ENCODE data around the gene RUVBL1. TPM values are rescaled to one million over a fixed set of nuclear protein-coding genes. Genes with fewer than 3 reads are reported as not detected.

The RUVBL1 gene
- 10 to 100 TPM; 16.1 to 48.2 TPM for total RNA-seq

DNA sequence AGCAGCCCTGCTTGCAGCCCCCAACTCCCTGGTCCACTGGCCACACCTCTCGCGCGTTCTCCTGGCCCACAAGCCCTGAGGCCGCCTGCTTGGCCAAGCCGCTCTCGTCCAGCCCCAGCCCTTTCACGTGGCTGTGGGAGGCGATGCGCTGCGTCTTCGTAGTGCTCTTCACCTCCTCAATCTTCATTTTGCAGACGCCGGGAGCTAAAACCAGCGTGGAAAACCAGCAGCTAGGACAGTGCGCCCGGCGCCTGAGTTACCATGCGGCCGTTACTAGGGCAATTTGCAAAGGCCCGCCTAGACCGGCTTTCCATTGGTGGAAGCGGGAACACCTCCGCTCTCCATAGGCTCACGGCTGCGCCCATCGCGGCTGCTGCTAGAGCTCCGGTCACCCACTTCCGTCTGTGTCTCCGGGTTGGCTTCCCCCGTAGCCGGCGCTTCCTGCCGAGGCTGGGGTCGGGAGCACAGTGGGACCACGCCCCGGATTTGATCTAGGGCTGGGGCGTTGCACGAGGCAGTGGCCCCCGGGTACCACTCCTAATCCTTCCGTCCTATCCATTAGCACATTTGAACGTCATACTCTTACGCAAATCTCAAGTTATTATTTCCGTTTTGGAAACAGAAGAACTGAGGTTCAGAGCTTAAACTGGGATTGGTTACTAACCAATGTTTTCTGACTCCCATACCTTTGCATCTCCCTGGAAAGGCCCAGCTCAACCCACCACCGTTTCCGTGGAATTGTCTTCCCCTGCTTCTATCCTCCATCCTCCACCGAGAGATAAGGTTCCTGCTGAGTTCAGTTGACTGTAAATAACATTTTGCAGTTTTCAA lies at the start of gene RUVBL1:
TSS of gene RUVBL1 (minus strand) at position 275 of the 831 bp plus-strand sequence. CDS start at position 187, 88 bp downstream.
- no peaks in the 10 kb centered on the region for H3K4me1 ChIP-seq
- no peaks in the 10 kb centered on the region for H3K36me3 ChIP-seq
- H3K9me3 ChIP-seq, result no peaks in the 10 kb centered on the region
- intact Hi-C loops (cut with DNase I), result loop anchor here (2.0 to 10.0 kb wide), 2 partner anchors 29 to 49 kb away; partner anchors contain the start of gene EEFSEC
- H3K4me3 ChIP-seq, result peak within 1 kb of the TSS; percentile 95
- H3K27ac ChIP-seq, result peak within 1 kb of the TSS; percentile 38
- H3K27me3 ChIP-seq, result no peaks in the 10 kb centered on the region
- TF ChIP-seq, protein P1, sequence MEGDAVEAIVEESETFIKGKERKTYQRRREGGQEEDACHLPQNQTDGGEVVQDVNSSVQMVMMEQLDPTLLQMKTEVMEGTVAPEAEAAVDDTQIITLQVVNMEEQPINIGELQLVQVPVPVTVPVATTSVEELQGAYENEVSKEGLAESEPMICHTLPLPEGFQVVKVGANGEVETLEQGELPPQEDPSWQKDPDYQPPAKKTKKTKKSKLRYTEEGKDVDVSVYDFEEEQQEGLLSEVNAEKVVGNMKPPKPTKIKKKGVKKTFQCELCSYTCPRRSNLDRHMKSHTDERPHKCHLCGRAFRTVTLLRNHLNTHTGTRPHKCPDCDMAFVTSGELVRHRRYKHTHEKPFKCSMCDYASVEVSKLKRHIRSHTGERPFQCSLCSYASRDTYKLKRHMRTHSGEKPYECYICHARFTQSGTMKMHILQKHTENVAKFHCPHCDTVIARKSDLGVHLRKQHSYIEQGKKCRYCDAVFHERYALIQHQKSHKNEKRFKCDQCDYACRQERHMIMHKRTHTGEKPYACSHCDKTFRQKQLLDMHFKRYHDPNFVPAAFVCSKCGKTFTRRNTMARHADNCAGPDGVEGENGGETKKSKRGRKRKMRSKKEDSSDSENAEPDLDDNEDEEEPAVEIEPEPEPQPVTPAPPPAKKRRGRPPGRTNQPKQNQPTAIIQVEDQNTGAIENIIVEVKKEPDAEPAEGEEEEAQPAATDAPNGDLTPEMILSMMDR (IDR thresholded peaks at IDR 0.05), result no peak
- H3K9ac ChIP-seq (ENCODE audit: low read depth in 2 of 2, low read length in 2 of 2), result peak within 1 kb of the TSS; percentile 74 to 78
- DNase-seq, result peak; percentile 97

DNA sequence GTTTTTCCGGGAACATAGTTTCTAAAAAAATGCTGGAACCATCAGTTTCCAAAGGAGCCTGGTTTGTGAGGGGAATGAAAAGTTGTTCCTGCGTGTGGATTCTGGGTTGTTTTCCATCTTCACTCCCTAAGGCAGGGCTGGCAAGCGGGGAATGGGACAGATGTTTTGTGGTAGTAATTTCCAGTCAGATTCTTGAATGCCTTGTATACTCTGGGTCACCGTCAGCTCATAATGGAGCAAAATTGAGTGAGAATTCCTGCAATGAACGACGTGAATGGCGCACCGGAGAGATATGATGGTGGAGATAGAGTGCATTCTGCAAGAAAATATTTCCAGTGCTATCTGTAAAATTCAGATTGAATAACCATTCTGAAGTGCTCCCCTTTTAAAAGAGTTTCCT lies 49.6 kb upstream of the RUVBL1 start:
- no peak for DNase-seq
- Histone ChIP-seq H3K27me3 (no peaks in the 10 kb centered on the region), H3K4me1 (no peaks in the 10 kb centered on the region), H3K9ac (ENCODE audit: low read depth in 2 of 2, low read length in 2 of 2) (no peak overlapping the region), H3K9me3 (no peaks in the 10 kb centered on the region), H3K27ac (no peak overlapping the region), H3K36me3 (no peaks in the 10 kb centered on the region), H3K4me3 (no peak overlapping the region)
- intact Hi-C loops (cut with DNase I), result no loop called here
- TF ChIP-seq, protein P1 (IDR thresholded peaks at IDR 0.05), result no peak

DNA sequence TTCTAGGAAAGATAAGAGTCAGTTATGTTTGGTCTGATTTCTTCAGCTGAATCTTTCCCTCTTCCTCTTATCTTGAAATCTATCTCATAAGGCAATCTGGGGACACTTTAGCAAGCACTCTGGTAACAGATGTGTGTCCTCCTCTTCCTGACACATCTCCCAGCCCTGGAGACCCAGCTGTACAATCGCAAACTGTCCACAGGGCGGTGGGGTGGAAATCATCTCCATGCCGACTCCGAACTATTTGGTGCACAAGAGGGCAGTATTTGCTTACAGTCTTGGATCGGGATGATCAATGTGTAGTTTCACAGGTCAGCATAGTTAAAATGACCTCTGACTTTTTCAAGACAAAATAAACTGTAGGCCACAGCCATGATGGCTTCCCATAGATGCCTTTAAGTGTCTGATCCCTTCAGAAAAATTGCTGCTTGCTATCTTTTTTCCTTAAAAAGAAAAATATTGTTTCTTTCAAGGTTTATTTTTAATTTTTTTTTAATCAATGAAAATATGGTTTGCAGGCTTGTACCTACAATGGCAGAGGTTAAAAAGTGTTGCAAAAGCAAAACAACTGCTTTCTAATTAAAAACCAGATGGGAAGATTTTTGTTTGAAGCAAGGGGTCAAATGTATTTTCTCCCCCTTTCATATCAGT lies 47.4 kb upstream of the RUVBL1 start:
- Histone ChIP-seq H3K9ac (ENCODE audit: low read depth in 2 of 2, low read length in 2 of 2) (no peak overlapping the region), H3K9me3 (no peaks in the 10 kb centered on the region), H3K27me3 (no peaks in the 10 kb centered on the region), H3K4me3 (no peak overlapping the region), H3K27ac (no peak overlapping the region), H3K4me1 (no peaks in the 10 kb centered on the region), H3K36me3 (no peaks in the 10 kb centered on the region)
- TF ChIP-seq, protein P1 (IDR thresholded peaks at IDR 0.05), result peak; percentile 55
- DNase-seq, result peak; percentile 51
- intact Hi-C loops (cut with DNase I), result no loop called here

DNA sequence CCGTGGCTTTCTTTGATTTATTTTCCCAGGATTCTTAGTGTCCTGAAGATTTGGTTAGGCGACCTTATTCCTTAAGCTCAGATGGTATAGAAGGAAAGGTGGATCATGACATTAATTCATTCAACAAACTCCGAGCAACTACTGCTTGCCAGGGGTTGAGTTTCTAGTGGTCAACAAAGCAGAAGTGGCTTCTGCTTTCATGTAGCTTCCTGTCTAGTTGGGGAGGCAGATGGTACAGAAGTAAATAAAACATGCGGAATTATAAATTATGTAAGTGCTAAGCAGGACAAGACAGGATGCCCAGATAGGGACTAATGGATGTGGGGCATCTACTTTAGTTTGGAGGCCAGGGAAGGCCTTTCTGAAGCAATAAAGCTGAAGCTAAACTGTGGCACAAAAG lies 45.2 kb upstream of the RUVBL1 start:
- H3K36me3 ChIP-seq, result no peaks in the 10 kb centered on the region
- no peaks in the 10 kb centered on the region for H3K9me3 ChIP-seq
- DNase-seq, result no peak
- TF ChIP-seq, protein P1 (IDR thresholded peaks at IDR 0.05), result no peak
- no peak overlapping the region for H3K9ac ChIP-seq (ENCODE audit: low read depth in 2 of 2, low read length in 2 of 2)
- H3K27me3 ChIP-seq, result no peaks in the 10 kb centered on the region
- no peak overlapping the region for H3K4me3 ChIP-seq
- H3K4me1 ChIP-seq, result no peaks in the 10 kb centered on the region
- no peak overlapping the region for H3K27ac ChIP-seq
- intact Hi-C loops (cut with DNase I), result loop anchor here (10.0 kb wide), 1 partner anchor 326 kb away; the partner anchor contains the start of gene GATA2

DNA sequence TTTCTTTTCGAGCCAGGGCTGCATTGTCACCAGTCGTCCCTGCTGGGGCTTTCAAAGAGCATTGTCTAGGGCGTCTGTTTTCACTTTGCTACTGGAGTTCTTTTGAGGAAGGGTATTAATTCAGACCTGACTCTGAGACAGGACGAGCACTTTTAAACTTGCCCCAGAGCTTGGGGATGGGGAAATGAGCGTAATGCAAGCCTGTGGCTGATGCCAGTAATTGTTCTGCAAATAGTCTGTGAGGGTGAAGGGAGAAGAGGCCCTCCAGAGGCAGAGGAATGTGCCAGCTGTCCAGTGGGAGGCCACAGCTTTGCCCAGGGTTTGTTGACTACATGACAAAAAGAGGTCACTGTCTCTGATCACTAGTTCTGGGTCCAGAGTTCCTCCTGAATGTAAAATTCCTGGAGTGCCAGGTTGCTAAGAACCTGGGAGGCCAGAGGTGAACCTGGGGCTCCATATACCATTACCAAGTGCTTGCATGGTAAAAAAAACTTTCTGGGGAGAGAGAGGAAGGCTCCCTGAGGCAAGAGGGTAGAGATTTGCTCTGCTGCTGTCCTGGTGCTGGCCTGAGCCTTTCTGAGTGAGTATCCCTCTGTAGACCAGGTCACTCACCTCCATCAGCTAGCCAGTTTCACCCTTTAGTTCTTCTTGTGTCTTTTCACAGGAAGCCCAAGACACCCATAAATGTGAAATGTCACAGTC lies 44.5 kb upstream of the RUVBL1 start:
- intact Hi-C loops (cut with DNase I), result loop anchor here (10.0 kb wide), 1 partner anchor 327 kb away; the partner anchor contains the start of gene GATA2
- no peaks in the 10 kb centered on the region for H3K36me3 ChIP-seq
- H3K9ac ChIP-seq (ENCODE audit: low read depth in 2 of 2, low read length in 2 of 2), result no peak overlapping the region
- H3K4me3 ChIP-seq, result no peak overlapping the region
- no peaks in the 10 kb centered on the region for H3K4me1 ChIP-seq
- no peaks in the 10 kb centered on the region for H3K27me3 ChIP-seq
- no peaks in the 10 kb centered on the region for H3K9me3 ChIP-seq
- H3K27ac ChIP-seq, result no peak overlapping the region
- DNase-seq, result no peak
- TF ChIP-seq, protein P1 (IDR thresholded peaks at IDR 0.05), result no peak
